Measurements from ENCODE around the gene SEMA3G. TPM values are rescaled to one million over a fixed set of nuclear protein-coding genes. Genes with fewer than 3 reads are reported as not detected.

Gene SEMA3G
- total RNA-seq, 2 donors from 2014 or later, result 0.08 to 0.82 TPM

- no peaks in the 10 kb centered on the region for H3K27me3 Mint-ChIP-seq
- no peaks in the 10 kb centered on the region for H3K4me1 Mint-ChIP-seq
- peaks cover 75% of the 10 kb centered on the region for H3K36me3 Mint-ChIP-seq (ENCODE audit: low read depth)
- ATAC-seq (replicated peaks), result no peak
- H3K9me3 Mint-ChIP-seq, result no peaks in the 10 kb centered on the region
- peak overlapping the region; percentile 76 for H3K27ac Mint-ChIP-seq
- H3K4me3 Mint-ChIP-seq, result no peak overlapping the region
Measured at GRCh38 chr3:52469001-52469400, 24.1 kb upstream of the SEMA3G start.

DNA sequence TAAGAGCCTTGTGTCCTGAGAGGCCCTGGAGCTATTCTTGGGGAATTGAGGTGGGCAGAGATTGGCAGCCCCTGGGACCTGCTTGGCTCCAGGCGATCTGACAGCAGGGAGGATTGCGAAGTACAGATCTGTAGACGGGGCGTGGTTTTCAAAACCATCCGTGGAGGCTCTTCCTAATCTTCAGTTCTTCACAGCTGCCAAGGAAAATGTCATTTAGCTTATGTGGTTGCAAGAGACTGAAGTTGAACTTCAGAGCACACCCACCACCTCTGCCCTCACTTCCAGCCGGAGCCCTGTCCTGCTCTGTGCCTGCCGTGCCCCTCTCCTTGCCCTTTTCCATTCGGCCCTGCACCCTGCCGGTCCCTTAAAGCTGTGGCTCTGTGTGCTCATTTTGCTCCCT is 23.4 kb upstream of the SEMA3G start:
- peak overlapping the region; percentile 76 for H3K27ac Mint-ChIP-seq
- no peak overlapping the region for H3K4me3 Mint-ChIP-seq
- no peak for ATAC-seq (replicated peaks)
- H3K36me3 Mint-ChIP-seq (ENCODE audit: low read depth), result peaks cover 75% of the 10 kb centered on the region
- H3K4me1 Mint-ChIP-seq, result no peaks in the 10 kb centered on the region
- no peaks in the 10 kb centered on the region for H3K9me3 Mint-ChIP-seq
- H3K27me3 Mint-ChIP-seq, result no peaks in the 10 kb centered on the region

DNA sequence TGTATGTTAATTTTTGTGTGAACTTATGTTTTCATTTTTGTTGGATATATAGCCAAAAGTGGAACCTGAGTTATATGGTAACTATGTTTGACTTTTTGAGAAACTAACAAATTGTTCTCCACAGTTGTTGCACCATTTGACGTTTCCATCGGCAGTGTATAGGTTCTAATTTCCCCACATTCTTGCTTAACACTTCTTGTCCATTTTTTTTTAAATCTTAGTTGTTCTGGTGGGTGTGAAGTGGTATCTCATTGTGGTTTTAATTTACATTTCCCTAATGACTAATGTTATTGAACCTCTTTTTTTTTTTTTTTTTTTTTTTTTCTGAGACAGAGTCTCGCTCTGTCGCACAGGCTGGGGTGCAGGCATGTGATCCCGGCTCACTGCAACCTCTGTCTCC is 18.5 kb upstream of the SEMA3G start:
- peak; percentile 7 for ATAC-seq (replicated peaks)
- H3K4me1 Mint-ChIP-seq, result peaks cover 3% of the 10 kb centered on the region

GRCh38 chr3:52461874-52462273 is 17.0 kb upstream of the SEMA3G start:
- Mint-ChIP-seq H3K36me3 (ENCODE audit: low read depth) (peaks cover 87% of the 10 kb centered on the region), H3K9me3 (no peaks in the 10 kb centered on the region), H3K4me3 (no peak overlapping the region), H3K4me1 (peaks cover 11% of the 10 kb centered on the region), H3K27ac (no peak overlapping the region), H3K27me3 (no peaks in the 10 kb centered on the region)
- ATAC-seq (replicated peaks), result no peak

More for the DNA sequence above, 18.5 kb upstream of the SEMA3G start:
- H3K27me3 Mint-ChIP-seq, result no peaks in the 10 kb centered on the region
- no peak overlapping the region for H3K4me3 Mint-ChIP-seq
- H3K9me3 Mint-ChIP-seq, result no peaks in the 10 kb centered on the region
- peaks cover 76% of the 10 kb centered on the region for H3K36me3 Mint-ChIP-seq (ENCODE audit: low read depth)
- no peak overlapping the region for H3K27ac Mint-ChIP-seq

DNA sequence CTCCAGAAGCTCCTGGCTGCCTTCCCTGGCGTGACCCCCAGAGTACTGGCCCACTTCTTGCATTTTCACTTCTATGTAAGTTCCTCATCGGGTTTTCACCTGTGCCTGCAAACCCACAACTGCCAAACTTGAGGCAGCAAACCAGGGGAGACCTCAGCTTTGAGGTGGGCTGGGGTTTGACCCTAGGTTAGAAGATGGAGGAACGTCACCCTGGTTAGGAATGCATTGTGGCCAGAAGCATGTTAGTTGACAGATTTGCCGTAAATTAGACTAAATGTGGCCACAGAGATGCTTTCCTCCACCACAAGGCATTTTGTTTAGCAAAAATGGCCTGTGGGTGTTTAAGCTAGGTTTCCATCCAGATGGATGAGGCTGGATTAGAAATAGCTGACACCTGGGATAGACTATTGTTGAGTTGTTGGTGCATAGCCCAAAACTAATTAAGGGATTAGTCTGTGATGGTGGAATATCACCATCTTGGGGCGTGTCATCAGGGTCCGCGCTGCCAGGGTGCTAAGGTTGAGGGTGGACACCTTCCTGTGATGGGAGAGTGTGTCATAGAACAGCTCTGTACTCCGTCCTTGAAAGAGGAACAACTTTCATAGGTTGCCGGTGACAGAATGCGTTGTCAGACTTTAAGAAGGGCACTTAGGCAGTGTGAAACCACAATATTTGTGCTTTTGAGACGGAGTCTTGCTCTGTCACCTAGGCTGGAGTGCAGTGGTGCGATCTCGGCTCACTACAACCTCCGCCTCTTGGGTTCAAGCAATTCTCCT is 14.1 kb upstream of the SEMA3G start:
- H3K4me1 Mint-ChIP-seq, result peaks cover 25% of the 10 kb centered on the region
- H3K36me3 Mint-ChIP-seq (ENCODE audit: low read depth), result peaks cover 83% of the 10 kb centered on the region
- no peak overlapping the region for H3K4me3 Mint-ChIP-seq
- no peak overlapping the region for H3K27ac Mint-ChIP-seq
- no peak for ATAC-seq (replicated peaks)
- no peaks in the 10 kb centered on the region for H3K27me3 Mint-ChIP-seq
- H3K9me3 Mint-ChIP-seq, result no peaks in the 10 kb centered on the region

- Mint-ChIP-seq H3K4me1 (peaks cover 25% of the 10 kb centered on the region), H3K27ac (no peak overlapping the region)
Measured at GRCh38 chr3:52458031-52458760, 13.3 kb upstream of the SEMA3G start.

DNA sequence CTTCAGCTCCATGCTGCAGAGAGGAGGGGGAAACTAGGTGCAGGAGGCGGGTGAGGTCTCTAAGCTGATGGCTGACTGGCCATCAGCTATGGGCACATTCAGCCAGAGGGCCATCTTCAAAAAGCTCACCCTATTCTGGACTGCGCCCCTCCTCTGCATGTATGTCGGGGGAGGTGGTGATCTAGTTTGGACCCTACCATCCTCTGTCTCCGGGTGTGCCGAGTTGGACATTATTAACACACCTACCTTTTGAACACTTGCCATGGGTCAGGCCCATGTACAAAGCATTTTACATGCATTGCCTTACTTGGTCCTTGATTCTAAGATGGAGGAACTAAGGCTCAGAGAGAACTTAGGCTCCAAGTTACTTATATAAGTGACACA is 11.9 kb upstream of the SEMA3G start:
- H3K4me3 Mint-ChIP-seq, result peak overlapping the region; percentile 99
- peaks cover 22% of the 10 kb centered on the region for H3K4me1 Mint-ChIP-seq
- peaks cover 62% of the 10 kb centered on the region for H3K36me3 Mint-ChIP-seq (ENCODE audit: low read depth)
- peak overlapping the region; percentile 100 for H3K27ac Mint-ChIP-seq
- H3K27me3 Mint-ChIP-seq, result no peaks in the 10 kb centered on the region
- no peak for ATAC-seq (replicated peaks)
- no peaks in the 10 kb centered on the region for H3K9me3 Mint-ChIP-seq

More at GRCh38 chr3:52458031-52458760, 13.3 kb upstream of the SEMA3G start:
- Mint-ChIP-seq H3K4me3 (no peak overlapping the region), H3K9me3 (no peaks in the 10 kb centered on the region), H3K27me3 (no peaks in the 10 kb centered on the region), H3K36me3 (ENCODE audit: low read depth) (peaks cover 75% of the 10 kb centered on the region)
- ATAC-seq (replicated peaks), result no peak

DNA sequence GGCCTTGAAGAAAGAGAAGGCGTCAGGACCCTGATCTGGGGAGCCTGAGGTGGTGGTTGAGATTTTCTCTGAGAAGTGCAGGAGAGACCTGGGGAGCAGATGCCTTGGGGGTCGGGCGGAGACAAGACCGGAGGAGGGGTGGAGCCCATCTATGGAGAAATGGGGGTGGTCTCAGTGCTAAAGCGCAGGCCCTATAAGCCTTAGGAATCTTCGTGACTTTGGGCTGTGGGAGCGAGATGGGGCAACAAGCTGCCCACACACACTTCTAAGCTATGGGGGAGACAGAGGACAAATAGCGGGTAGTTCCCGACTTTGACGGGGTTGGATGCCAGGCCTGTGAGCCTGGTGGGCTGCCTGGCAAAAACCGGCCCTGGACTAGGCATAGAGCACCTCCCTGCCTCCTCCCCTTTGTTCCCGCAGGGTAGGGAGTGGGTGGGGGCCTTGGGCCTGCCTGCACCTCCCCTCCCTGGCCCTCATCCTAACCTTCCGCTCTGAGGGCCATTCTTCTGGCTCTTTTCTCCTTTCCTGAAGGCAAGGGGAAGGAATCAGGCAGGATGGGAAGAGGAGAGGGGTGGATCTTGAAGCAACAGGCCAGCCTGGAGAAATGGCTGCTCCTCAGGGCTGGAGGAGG is 11.4 kb upstream of the SEMA3G start:
- ATAC-seq (replicated peaks), result no peak
- peaks cover 61% of the 10 kb centered on the region for H3K36me3 Mint-ChIP-seq (ENCODE audit: low read depth)
- H3K4me1 Mint-ChIP-seq, result peaks cover 22% of the 10 kb centered on the region
- peak overlapping the region; percentile 100 for H3K27ac Mint-ChIP-seq
- H3K9me3 Mint-ChIP-seq, result no peaks in the 10 kb centered on the region
- H3K4me3 Mint-ChIP-seq, result peak overlapping the region; percentile 99
- no peaks in the 10 kb centered on the region for H3K27me3 Mint-ChIP-seq

DNA sequence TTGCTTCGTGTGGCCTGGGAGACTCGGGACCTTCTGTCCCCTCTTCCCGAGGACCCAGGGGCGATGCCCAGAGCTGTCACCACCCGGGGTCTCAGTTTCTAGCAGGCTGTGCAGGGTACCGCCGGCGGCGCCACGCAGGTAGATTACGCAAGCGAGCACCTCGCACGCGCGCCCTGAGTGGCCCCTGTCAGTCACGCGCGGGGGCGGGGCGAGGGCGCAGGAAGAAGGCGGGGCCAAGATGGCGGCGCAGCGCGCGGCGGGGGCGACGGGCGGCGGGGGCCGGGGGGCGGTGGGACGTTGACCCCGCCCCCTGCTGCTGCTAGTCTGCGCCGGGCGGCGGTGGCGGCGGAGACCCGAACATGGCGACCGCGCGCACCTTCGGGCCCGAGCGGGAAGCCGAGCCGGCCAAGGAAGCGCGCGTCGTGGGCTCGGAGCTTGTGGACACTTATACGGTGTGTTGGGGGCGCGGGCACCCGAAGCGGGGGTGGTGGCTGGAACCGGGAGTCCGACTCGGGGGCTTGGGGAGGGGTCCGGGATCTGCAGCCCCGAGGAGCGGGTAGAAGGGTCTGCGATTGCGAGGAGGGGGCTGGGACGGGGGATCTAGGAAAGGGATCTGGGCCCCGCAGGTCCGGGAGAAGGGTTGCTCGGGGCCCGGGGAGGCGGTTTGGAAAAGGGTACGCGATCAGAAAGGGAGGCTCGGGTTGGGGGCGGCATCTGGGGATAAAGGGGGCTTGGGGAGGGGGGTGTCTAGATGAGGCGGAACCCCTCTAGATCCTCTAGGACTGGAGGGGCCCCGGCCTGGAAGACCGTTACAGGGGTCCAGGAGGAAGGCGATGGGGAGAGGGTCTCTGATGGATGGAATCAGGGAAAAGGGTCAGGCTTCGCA is 10.6 kb upstream of the SEMA3G start, which contains the start of gene NISCH:
NISCH (plus strand) TSS at position 322 of the 886 bp plus-strand sequence; CDS start at position 360, 38 bp downstream.
- peaks cover 22% of the 10 kb centered on the region for H3K4me1 Mint-ChIP-seq
- H3K27ac Mint-ChIP-seq, result peak within 1 kb of the TSS; percentile 100
- H3K27me3 Mint-ChIP-seq, result no peaks in the 10 kb centered on the region
- H3K9me3 Mint-ChIP-seq, result no peaks in the 10 kb centered on the region
- peak within 1 kb of the TSS; percentile 99 for H3K4me3 Mint-ChIP-seq
- peaks cover 53% of the 10 kb centered on the region for H3K36me3 Mint-ChIP-seq (ENCODE audit: low read depth)
- peak; percentile 94 for ATAC-seq (replicated peaks)

DNA sequence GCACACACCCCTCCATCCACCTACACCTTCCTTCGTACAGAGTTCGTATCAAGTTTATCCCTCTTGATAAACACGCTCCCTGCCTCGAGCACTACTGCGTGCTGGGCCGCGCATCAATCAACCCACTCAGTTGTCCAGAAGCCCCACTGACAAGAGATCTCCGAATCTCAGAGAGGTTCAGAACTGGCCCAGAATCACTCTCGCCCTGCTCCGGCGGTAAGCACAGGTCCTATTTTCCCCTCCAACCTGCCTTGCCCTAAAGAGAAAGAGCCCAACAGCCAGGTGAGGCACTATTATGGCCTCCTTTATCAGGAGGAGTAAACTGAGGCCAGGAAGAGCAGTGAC is 10.0 kb upstream of the SEMA3G start:
- peaks cover 22% of the 10 kb centered on the region for H3K4me1 Mint-ChIP-seq
- no peaks in the 10 kb centered on the region for H3K9me3 Mint-ChIP-seq
- no peaks in the 10 kb centered on the region for H3K27me3 Mint-ChIP-seq
- H3K27ac Mint-ChIP-seq, result peak overlapping the region; percentile 100
- peak; percentile 36 for ATAC-seq (replicated peaks)
- peaks cover 47% of the 10 kb centered on the region for H3K36me3 Mint-ChIP-seq (ENCODE audit: low read depth)
- H3K4me3 Mint-ChIP-seq, result peak overlapping the region; percentile 99

DNA sequence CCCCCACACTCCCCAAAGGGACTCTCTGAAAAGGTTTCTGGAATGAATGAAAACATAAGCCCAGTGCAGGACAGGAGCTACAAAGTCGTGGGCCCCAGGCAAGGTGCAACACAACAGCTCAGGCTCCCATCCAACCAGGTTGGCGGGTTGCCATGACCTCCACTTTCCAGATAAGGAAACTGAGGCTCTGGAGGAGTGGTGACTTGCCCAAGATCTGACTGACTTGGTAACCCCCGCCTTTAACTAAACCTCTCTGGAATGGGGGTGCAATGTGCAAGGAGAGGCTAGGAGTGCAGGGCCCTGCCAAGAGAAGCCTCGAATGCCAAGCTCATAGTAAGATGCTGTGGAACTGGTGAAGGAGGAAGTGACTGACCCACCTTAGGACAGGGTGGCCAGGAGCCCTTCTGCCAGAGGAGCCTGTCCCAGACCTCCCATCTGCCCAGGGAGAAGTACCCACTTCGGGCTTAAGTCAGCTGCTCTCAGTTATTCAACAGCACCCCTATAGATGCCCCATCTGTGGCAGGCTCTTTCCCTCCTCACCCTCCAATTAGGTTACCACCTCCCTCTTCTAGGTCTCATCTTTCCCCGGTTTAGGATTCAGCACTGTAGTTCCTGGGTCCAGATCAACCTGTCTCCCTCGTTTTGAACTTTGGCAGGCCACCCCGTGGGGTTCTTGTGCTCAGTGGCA is 9.5 kb upstream of the SEMA3G start:
- no peaks in the 10 kb centered on the region for H3K27me3 Mint-ChIP-seq
- ATAC-seq (replicated peaks), result no peak
- no peaks in the 10 kb centered on the region for H3K9me3 Mint-ChIP-seq
- H3K36me3 Mint-ChIP-seq (ENCODE audit: low read depth), result peaks cover 42% of the 10 kb centered on the region
- H3K4me3 Mint-ChIP-seq, result peak overlapping the region; percentile 99
- H3K27ac Mint-ChIP-seq, result peak overlapping the region; percentile 100
- peaks cover 22% of the 10 kb centered on the region for H3K4me1 Mint-ChIP-seq

DNA sequence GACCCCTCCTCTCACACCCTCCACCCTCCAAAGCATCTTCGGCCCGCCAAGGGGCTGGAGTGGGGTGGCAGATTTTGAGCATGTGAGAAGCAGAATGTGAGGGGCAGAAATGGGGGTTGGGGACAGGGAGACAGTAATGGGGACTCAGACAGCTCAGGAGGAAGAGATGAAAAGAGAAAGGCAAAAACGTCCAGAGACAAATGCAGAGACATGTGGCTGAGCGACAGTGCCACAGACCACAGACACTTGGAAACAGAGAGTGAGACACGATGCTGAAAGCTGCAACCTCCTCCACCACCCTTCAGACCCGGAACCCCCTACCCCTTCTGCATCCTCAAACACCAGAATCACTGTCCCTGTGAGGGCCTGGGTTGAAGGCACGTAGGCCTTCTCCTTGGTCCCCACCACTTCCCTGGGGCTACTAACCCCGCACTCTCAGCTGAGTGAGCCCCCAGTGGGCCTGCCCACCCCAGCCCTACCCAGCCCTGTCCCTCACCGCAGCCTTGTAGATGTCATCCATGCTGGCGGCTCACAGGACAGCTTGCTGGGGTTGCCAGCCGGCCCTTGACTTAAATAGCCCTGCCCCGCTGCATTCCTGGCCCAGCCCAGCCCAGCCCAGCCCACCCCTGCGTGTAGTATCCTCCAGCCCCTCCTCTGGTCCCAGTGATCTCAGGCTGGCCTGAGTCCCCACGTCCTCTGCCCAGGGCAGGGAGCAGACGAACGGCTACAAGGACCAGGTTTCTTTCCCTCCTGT is 8.8 kb upstream of the SEMA3G start, which contains the start of gene TNNC1:
TNNC1 (minus strand) TSS at position 546 of the 754 bp plus-strand sequence; CDS start at position 520, 26 bp downstream.
- Mint-ChIP-seq H3K27ac (peak within 1 kb of the TSS; percentile 100), H3K27me3 (no peaks in the 10 kb centered on the region), H3K4me3 (peak within 1 kb of the TSS; percentile 99), H3K4me1 (peaks cover 22% of the 10 kb centered on the region), H3K36me3 (ENCODE audit: low read depth) (peaks cover 34% of the 10 kb centered on the region), H3K9me3 (no peaks in the 10 kb centered on the region)
- ATAC-seq (replicated peaks), result no peak
